GM18498 (cell line): ENCODE measurements around the gene LTN1.

ENCODE experiments used
- ATAC-seq: cut with Tn5 transposase; IDR thresholded peaks from one replicate; pipeline ENCODE4 v1.9.1; 2021; ENCODE audit warnings: mild to moderate bottlenecking, moderate library complexity; ENCODE audit not compliant: unreplicated experiment

The LTN1 gene

DNA sequence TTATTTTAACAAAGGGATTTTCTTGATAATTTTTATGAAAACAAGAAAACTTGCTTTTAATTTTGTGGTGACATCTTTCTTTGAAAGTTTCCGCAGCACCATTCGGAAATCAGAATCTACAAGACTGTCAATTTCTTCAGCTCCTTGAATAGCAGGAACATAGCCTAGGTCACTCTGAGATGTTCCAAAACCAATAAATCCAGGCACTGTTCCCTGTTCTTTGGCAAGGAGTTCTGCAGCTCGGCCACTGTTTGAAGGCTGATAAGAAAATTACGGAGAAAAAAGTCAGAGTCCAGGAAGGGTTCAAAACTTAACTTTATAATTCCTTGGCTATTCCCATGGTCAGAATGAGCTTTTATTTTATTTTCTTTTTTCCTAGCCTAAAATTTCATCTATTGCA, 6.0 kb downstream of the LTN1 start:
- ATAC-seq, result no peak

DNA sequence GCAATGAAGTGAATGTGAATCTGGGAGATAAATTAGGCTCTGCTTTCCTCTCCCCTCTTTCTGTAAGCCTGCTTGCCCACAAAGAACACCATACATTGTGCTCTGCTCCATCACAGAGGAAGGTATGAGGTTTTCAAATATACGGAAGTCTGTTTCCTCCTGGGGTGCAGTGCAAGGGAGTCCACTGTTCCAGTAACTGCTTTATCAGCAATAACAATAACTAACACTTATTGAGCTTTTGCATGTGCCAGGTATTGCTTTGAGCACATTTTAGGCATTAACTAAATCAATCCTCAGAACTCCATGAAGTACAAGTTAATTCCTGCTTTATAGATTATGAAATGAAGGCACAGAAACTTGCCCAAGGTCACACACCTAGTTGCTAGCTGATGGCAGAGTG, 10.0 kb downstream of the LTN1 start:
- ATAC-seq, result no peak

DNA sequence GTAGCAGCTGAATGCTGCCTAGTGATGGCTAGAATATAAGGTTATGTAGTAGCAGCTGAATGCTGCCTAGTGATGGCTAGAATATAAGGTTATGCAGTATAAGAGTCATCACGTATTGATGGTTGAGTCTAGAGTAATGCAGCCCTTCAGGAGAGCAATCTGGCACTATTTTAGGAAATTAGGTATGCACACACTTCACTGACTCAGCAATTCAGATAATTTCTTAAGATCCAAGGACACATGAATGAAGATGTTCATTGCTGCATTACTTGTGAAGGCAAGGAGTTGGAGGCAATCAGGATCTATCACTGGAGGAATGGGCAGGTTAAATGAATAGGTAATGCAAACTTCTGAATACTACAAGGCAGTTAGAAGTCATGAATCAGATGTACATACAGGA, 13.6 kb downstream of the LTN1 start:
- ATAC-seq, result no peak

DNA sequence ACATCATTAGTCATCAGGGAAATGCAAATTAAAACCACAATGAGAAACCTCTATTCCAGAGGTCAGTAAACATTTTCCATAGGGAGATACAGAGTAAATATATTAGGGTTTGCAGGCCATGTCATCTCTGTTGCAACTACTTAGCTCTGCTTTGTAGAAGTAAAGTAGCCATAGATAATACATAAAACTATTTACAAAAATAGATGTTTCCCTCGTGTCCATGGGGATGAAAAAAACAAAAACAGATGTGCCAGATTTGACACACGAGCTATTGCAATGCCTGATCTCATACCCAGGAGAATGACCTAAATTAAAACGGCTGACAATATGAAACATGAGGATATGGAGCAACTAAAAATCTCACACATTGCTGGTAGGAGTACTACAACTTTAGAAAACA, 17.3 kb downstream of the LTN1 start:
- ATAC-seq, result no peak

DNA sequence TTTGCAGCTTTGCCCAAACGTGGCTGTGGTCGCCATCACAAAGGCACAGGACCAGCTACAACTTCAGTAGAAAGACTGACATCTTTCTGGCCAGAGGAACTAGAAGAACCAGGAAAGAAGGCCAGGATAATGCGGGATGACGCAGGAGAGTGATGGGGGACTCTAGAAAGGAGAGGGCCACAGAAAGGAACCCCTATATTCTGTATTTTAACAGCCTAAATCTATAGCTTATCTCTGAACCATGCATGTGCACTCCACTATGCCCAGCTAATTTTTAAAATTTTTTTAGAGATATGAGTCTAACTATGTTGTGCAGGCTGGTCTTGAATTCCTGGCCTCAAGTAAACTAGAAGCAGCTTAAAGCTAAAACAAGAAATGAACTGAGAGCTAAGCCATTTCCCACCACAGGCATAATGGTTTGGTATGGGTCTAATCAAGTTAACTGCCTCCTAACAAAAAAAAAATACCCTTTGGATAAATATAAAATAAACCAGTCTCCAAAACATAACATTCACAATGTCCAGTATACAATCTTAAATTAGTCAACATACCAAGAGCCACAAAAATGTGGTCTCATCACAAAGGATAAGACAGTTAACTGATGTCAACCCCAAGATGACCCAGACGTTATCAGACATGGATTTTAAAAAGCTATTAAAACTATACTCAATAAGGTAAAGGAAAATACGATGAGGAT, 18.0 kb downstream of the LTN1 start:
- no peak for ATAC-seq

DNA sequence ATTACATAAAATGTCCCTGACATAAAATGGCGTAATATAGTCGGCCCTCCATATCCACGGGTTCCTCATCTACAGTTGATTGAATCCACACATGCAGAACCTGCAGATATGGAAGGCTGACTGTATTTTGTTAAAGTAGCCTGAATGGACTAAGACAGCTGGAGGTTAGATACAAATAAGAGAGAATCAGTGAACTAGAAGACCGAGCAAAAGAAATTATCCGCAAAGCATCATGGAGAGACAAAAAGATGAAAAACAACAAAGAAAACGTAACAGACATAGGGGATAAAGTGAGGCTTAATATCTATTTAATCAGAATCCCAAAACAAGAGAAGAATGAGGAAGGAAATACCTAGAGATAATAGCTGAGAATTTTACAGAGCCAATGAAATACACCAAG, 20.3 kb downstream of the LTN1 start:
- no peak for ATAC-seq

DNA sequence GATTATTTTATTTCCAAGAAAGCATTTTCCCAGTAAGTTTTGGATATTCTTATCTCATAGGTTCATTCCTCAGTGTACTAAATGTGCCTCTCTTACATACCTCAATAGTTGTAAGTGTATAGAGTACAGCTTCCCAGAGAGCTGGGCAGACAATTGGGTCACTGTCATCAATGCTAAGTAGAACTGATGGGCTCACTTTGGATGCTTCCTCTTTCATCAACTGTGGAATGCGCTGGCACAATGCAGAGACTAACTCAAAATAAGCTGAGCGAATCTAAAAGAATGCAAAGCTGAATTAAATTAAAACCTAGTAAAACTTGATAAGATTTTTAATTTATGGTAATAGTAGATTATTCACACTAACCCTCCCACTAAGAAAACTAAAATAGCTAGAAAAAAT, 21.5 kb downstream of the LTN1 start:
- ATAC-seq, result no peak

DNA sequence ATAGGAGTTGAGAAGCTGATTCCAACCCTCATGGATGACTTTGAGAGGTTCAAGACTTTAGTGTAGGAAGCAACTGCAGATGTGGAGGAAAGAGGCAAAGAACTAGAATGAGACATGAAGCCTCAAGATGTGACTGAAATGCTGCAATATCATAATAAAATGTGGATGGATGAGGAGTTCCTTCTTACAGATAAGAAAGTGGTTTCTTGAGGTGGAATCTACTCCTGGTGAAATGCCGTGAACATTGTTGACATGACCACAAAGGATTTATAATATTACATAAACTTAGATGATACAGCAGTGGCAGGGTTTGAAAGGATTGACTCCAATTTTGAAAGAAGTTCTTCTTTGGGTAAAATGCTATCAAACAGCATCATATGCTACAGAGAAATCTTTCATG, 28.8 kb downstream of the LTN1 start:
- no peak for ATAC-seq

DNA sequence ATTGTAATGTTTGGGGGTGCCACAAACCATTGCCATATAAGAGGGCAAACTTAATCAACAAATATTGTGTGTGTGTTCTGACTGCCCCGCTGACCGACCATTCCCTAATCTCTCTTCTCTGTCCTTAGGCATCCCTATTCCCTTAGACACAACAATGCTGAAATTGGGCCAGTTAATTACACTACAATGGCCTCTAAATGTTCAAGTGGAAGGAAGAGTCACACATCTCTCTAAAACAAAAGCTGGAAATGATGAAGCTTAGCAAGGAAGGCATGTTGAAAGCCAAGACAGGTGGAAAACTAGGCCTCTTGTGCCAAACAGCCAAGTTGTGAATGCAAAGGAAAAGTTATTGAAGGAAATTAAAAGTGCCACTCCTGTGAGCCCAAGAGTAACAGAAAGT, 30.2 kb downstream of the LTN1 start:
- ATAC-seq, result no peak

DNA sequence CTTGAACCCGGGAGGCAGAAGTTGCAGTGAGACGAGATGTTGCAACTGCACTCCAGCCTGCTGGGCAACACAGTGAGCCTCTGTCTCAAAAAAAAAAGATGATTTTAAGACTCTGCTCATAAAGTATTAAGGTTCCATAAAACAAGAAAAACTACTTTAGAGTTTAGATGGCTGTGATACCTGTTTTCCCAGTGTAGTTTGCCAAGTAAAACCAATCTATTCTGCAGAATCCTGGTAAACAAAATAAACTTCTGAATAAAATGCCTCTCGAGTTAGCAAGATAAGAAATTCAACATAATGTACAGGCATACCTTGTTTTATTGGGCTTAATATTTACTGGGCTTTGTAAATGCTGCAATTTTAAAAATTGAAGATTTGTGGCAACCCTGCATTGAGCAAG, 30.8 kb downstream of the LTN1 start:
- no peak for ATAC-seq

DNA sequence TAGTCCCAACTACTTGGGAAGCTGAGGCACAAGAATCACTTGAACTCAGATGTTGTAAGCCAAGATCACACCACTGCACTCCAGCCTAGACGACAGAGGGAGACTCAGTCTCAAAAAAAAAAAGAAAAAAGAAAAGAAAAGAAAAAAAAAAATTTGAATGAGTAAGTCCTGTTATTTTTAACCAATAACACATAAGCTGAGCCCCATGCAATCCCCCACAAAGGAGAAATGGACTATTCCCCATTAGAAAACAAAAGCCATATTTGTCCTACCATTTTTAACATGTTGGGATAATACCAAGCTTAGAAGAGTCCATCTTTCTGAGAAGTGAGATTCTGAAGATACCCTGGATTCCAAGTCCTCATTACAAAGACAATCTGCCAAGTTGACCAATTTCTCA, 32.4 kb downstream of the LTN1 start:
- ATAC-seq, result no peak

DNA sequence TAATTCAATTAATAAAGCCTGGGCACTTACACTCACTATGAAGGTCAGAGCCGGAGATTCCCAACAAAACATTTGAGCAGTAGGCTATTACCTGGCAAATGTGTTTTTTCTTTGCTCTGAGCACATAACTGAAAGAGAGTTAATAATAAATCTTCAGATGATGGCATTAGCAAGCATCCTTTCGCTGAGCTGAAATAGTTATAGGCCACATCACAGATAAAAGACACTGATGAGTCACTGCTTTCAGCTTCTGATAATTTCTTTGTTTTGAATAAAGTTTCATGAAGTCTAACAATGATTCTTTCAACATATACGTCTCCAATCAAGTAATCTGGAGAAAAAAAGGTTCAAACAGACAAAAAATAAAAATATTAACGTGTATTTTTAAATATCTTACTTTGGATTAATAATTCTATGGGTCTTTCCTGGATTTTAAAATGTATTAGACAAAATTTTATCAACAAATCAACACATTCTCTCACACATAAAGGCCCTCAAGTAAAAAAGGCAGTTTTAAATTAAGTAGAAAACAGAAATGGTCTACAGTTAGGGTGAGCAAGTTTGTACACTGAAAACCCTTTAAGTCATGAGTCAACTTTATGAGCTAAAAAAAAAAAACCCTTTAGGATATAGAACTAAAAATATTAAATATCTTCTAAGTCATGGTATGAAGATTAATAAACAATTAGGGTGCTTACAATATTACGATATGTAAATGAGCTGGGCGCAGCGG, 33.1 kb downstream of the LTN1 start:
- ATAC-seq, result no peak

DNA sequence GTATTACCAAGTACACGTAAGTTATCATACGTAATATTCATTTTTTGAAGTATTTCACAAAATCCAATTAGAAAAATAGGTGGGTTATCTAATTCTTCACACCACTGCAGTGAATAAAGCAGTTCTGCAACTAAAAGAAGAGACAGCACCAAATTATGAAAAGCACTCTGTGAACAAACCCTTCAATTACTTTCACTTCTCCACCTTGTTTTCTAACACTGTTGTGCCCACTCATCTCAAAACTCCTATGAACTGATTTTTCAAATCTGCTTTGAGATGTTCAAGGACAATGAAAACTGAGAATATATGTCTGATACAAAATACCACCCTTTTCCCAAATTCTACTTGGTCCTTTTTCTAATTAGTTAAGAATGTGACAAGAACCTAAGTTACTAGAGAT, 39.4 kb downstream of the LTN1 start:
- peak; percentile 74 for ATAC-seq

DNA sequence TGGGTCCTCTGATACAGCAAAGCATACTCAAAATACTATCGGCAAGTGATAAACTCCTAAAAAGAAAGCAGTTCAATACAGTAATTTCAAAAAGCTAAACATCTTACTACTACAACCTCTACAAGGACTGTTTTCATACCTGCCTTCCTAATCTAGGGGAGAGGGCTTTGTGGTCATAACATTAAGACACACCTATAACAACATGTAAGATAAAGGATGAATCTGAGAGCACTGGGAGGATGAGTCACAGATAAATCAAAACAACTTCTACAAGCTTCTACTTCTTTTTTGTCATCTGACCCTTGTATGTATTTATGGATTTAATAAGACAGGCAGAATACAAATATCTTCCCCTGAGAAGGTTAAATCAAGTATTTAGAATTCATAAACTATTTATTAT, 40.0 kb downstream of the LTN1 start:
- ATAC-seq, result no peak

DNA sequence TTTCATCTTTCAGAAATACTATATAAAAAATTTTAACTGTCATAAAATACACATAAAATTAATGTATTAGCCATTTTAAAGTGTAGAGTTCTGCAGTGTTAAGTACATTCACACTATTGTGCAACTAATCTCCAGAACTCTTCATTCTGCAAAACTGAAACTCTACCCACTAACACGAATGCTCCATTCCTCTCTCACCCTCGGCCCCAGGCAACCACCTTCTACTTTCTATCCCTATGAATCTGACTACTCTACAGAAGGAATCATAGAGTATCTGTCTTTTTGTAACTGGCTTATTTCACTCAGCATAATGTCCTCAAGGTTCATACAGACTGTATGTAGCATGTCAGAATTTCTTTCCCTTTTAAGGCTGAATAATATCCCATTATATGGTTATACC, 43.4 kb downstream of the LTN1 start:
- ATAC-seq, result no peak

DNA sequence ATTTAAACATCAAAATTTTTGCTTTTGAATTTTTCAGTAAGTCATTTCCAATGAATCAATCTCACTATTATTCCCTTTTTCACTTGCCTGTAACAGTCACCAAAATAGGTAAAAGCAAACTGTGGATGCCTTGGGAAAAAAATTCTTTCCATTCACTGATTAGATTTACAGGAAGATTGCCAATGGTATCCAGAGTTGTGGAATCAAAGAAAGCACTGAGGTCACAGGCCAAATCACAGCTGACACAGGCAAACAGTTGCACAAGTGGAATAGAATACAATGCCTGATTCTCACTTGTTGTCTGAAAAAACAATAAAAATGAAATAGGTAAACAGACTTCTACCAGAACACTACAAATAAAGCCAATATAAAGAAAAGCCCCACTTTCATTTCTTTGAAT, 48.4 kb downstream of the LTN1 start:
- ATAC-seq, result no peak

DNA sequence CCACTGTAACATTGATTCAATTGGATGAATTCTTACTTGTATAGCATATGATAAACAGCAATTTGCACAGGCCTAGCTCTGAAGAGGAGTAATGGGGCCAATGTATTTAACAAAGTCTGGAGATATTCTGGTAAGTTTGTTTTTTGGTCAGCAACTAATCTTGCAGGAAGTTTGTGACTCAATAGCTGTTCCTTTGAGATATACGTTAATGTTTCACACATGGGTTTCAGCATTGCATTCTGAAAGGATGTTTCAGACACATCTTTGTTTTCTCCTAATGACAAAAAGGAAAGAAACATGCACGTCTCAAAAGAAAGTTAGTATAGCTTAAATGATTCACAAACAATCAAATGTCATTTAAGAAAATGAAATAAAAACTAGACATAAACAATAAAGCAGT, 49.0 kb downstream of the LTN1 start:
- ATAC-seq, result no peak

DNA sequence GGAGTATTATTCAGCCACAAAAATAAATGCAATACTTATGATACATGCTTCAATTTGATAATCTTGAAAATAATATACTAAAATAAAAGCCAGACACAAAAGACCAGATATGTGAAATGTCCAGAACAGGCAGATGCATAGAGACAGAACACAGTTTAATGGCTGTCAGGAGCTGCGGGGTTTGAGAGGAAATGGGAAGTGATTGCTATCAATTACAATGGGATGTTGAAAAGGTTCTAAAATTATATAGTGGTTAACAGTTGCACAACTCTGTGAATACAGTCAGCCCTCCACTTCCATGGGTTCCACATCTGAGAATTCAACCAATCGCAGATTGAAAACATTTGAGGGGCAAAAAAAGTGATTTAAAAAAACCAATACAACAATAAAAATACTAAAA, 54.0 kb downstream of the LTN1 start:
- no peak for ATAC-seq

DNA sequence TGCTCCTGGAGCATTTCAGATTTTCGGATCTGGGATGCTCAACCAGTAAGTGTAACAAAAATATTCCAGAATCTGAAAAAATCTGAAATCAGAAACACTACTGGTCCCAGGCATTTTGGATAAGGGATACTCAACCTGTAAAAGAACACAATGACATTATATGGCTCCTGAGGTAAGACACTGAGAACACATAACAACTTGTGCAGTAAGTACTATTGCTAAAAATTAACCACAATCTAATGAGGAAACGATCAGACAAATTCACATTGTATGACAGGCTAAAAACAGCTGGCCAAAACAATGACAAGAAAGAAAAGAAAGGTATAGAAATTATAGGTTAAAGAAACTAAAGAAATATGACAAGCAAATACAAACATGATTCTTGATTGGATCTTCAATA, 54.9 kb downstream of the LTN1 start:
- ATAC-seq, result no peak

DNA sequence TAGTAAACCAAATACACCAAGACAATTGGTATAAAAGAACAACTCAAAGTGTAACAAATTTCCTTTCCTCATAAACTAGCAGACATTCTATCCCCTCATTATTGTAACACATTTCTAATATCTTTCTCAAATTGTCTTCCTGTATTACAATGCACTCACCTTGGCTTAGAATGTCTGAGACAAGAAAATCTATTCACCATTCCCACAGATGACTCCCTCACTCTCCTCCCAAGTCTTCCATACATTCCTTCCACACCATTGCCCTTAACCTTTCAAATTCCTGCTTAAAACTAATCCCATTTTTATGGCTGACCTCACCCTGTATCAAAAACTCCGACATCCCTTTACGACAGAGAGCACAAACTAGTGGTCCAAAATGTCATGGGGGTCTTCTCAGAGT, 56.0 kb downstream of the LTN1 start:
- no peak for ATAC-seq

DNA sequence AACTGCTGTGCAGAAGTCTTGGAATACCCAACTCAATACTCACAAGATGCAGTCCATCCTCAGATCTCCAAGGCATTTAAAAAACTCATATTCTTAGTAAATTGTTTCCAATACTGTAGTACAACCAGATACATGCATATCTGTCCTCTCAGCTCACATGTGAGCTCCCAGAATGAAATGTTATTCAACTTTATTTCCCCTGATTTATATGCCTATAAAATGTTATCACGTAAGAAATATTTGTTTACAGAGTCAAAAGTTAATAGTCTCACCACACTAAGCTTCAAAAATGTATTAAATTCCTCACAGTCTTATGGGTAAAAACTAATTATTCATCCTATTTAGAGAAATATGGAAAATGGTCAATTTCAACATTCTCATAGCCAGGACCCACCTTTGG, 56.6 kb downstream of the LTN1 start:
- ATAC-seq, result no peak

DNA sequence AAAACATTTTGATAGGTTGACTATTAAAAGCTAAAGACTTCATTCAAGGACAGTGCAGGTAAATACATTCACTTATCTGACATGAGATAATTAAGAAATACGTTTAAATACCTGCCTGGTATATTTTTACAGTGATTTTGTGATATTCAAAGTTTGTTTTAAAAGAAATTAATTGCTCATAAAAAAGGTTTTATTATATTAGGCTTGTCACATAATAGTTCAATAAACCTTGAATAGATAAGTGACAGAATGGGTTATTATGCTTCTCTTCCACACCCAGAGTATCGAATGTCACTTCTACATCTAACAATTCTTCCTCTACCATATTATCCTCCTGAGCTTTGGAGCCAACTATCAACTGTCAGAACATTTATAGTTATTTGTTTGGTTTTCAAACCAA, 60.0 kb downstream of the LTN1 start:
- no peak for ATAC-seq
